Measurements from ENCODE around the gene PPP1R3F.

Gene PPP1R3F

DNA sequence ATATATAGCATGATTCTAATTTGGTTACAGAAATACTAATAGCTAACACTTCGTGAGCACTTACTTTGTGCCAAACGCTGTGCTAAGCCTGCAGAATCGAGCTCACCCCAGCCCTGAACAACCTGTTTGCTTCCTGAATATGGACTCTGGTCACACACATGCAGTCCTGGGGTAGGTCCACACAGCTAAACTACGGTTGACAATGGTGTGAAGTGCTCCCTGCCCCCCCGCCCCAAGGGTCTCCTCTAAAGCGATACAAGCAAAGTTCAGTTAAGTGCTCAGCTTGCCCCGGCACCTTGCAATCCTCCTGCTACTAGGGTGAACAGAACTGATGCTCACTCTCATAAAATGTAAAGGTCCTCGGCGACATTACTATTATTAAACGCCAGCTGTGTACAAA, 6.0 kb upstream of the PPP1R3F start:
- TF ChIP-seq, protein P1, sequence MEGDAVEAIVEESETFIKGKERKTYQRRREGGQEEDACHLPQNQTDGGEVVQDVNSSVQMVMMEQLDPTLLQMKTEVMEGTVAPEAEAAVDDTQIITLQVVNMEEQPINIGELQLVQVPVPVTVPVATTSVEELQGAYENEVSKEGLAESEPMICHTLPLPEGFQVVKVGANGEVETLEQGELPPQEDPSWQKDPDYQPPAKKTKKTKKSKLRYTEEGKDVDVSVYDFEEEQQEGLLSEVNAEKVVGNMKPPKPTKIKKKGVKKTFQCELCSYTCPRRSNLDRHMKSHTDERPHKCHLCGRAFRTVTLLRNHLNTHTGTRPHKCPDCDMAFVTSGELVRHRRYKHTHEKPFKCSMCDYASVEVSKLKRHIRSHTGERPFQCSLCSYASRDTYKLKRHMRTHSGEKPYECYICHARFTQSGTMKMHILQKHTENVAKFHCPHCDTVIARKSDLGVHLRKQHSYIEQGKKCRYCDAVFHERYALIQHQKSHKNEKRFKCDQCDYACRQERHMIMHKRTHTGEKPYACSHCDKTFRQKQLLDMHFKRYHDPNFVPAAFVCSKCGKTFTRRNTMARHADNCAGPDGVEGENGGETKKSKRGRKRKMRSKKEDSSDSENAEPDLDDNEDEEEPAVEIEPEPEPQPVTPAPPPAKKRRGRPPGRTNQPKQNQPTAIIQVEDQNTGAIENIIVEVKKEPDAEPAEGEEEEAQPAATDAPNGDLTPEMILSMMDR (conservative IDR thresholded peaks at IDR 0.05; ENCODE audit: low read depth, low read length), result no peak
- H3K4me3 ChIP-seq (ENCODE audit: low read length), result no peak overlapping the region
- no peak for DNase-seq (ENCODE audit: low read depth)

DNA sequence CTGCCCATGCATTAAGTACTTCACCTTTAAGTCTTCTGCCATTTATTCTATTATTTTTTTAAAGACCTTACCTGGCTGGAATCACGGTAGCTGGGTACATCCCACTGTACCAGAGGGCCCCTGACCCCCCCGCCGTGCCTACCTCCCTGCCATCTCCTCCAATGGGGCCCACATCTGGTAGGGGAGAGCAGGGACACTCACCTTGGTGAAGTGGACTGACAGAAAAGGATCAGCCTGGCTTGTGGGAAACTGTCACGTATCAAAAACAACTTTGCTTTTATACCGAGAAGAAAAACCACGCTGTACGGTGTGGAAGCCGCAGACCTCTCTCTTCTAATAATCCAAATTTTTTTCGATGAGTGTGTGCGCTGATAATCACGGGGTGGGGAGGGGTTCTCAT, 5.1 kb upstream of the PPP1R3F start, which contains the start of gene FOXP3:
TSS of gene FOXP3 (minus strand) at position 251 of the 400 bp plus-strand sequence. CDS start 6,205 bp downstream, outside the sequence.
- no peak for DNase-seq (ENCODE audit: low read depth)
- TF ChIP-seq, protein P1 (conservative IDR thresholded peaks at IDR 0.05; ENCODE audit: low read depth, low read length), result no peak
- no peak within 1 kb of the TSS for H3K4me3 ChIP-seq (ENCODE audit: low read length)

GRCh38 chrX:49266523-49267445, 2.8 kb upstream of the PPP1R3F start:
- TF ChIP-seq, protein P1 (conservative IDR thresholded peaks at IDR 0.05; ENCODE audit: low read depth, low read length), result no peak
- no peak overlapping the region for H3K4me3 ChIP-seq (ENCODE audit: low read length)
- no peak for DNase-seq (ENCODE audit: low read depth)

DNA sequence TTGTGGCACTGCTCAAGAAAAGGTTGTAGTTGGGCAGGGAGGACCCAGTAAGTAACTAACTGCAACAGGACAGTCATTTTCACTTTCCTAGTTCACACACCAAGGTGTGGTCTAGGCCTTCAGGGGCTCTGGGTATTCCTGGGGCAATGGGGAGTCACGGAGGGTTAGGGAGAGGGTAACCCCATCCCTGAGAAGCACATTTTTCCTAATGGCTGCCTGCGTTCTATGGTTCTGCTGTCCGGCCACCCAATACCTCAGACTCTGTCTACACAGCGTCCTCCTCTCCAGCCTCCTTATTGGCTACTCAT, 937 bp upstream of the PPP1R3F start:
- DNase-seq (ENCODE audit: low read depth), result no peak
- TF ChIP-seq, protein P1 (conservative IDR thresholded peaks at IDR 0.05; ENCODE audit: low read depth, low read length), result no peak
- peak overlapping the region; percentile 59 for H3K4me3 ChIP-seq (ENCODE audit: low read length)

GRCh38 chrX:49269010-49269766, 405 bp upstream of the PPP1R3F start:
- TF ChIP-seq, protein P1 (conservative IDR thresholded peaks at IDR 0.05; ENCODE audit: low read depth, low read length), result no peak

DNA sequence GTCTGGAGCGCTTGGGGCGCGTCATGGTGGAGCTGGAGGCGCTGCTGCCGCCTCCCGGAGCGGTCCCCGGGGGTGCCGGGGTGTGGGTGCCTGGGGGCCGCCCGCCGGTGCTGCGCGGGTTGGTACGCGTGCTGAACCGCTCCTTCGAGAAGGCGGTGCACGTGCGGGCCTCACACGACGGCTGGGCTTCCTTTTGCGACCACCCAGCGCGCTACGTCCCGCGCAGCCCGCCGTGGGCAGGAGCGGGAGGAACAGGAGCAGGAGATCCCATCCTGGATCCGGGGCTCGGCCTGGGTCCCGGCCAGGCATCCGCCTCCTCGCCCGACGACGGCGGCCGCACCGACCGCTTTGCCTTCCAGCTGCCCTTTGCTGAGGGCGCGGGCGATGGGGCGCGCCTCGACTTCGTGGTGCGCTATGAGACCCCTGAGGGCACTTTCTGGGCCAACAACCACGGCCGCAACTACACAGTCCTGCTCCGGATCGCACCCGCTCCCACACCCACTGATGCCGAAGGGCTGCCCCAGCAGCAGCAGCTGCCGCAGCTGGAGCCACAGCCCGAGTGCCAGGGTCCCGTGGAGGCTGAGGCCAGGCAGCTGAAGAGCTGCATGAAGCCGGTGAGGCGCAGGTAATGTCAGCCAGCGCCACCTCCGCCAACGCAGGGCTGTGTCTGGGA, 792 bp downstream of the PPP1R3F start:
- DNase-seq (ENCODE audit: low read depth), result no peak
- H3K4me3 ChIP-seq (ENCODE audit: low read length), result peak overlapping the region; percentile 52
- TF ChIP-seq, protein P1 (conservative IDR thresholded peaks at IDR 0.05; ENCODE audit: low read depth, low read length), result no peak

More at GRCh38 chrX:49269010-49269766, 405 bp upstream of the PPP1R3F start:
- peak overlapping the region; percentile 72 for H3K4me3 ChIP-seq (ENCODE audit: low read length)
- DNase-seq (ENCODE audit: low read depth), result peak; percentile 90

Measured in retinal pigment epithelial cell (primary cell).